Skin of body (tissue), 2 donors: ENCODE results near the gene VEGFA. TPM values are rescaled to one million over a fixed set of nuclear protein-coding genes. Genes with fewer than 3 reads are reported as not detected.

Experiments
- DNase-seq: peaks from one replicate; lab custom pipeline; 2025; lab: John Stamatoyannopoulos, UW
- total RNA-seq: library from RNA; depleted of rRNA; stranded (reverse); fragments of >200 nt; gene quantifications from one replicate; pipeline ENCODE4 v1.2.3, GENCODE V29; 2014

Gene VEGFA
- total RNA-seq, 1 donor from 2014 or later, result 141 TPM

DNA sequence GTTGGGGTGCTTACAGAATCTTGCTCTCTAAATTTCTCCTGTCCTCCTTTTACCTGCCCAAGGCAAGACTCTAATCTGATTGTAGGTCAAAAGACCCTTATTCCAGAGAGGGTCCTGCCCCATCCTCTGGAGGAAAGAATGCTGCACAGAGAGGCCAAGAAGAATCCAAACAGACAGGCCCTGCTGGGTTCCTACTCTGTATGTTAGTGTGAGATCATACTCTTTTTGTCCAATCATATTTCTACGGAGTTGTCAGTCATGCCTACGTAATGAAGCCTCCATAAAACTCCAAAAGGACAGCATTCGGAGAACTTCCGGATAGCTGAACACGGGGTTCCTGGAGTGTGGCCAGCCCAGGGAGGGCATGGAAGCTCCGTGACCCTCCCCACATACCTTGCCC lies 50.5 kb downstream of the VEGFA start:
- DNase-seq, result no peak

DNA sequence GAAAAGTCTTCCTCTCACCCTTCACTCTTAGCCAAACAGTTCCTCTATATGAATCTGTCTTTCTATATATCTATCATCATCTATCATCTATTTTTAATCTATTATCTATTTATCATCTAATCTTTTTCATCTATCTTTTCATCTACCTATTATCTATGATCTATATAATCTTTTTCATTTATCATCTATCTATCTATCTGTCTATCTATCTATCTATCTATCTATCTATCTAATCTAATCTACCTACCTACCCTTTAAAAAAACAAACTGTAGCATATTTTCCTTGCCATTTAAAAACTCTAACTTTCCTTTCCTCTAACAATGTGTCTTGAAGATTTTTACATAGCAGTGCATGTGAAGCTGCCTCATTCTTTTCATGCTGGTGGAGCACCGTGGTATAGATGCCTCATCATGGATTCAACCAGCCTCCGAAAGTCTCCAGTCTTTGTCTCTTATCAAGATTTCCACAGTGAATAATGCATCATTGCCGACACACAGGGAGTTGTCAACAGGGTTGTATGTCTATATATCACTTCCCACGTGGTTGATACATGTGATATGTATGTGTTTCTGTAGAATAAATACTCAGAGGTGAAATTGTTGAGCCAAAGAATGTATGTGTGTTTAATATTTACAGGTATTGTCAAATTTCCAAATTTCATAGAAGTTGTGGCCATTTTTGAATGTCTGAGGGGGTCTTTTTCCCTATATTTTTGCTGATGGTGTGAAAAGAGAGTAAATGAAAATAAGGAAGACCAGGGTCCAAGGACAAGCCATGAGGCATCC lies 51.3 kb downstream of the VEGFA start:
- DNase-seq, result no peak

DNA sequence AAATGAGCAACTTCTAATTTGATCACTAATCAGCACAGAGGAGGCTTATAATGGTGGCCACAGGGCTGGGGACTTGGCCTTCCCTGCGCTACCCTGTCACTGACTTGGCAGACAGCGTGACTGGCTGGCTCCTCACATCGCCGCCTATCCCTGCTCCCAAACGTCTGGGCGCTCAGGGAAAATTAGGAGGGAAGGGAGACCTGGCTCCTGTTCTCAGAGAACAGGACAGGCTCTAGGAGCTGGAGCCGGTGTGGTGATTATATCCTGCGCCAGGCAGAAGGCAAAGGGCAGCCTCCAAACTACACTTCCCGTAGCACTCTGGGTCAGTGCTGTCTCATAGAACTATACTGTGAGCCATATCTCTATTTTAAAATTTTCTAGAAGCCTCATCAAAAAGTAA lies 53.4 kb downstream of the VEGFA start:
- no peak for DNase-seq

DNA sequence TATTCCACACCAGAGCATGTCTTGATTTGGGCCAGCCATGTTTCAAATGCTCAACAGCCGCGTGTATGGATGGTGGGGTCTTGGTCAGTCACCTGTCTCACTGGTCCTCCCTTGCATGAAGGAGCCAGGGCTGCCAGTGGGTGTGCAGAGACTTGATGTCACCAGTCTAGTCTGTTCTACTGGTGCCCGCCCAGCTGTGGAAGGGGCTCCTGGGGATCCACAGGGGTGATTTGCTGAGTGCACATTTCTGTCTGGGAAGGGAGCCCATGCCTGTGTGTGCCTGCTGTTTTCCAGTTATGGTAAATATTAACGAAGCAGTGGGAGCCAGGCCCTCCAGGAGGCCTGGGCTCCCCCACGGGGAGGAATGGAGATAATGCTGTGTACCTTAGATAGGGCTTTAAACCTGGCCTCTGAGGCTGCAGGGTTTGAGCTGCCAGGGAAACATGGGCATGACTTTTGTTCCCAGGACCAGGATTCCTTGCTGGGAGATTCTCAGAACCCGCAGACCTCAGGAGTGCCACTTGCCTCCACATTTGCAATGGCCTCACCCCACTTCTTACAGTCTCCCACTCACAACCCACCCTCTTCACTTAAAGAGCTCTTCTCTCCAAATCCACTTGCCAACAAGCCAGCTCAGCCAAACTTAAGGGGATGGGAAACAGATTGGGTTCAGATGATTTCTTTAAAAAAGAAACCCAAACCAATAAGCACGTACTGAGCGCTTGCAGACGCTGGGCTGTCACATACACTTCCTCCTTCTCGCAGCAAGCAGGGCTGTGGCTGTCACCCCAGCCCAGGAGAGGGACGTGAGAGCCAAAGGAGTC lies 54.1 kb downstream of the VEGFA start:
- peak; percentile 32 for DNase-seq

DNA sequence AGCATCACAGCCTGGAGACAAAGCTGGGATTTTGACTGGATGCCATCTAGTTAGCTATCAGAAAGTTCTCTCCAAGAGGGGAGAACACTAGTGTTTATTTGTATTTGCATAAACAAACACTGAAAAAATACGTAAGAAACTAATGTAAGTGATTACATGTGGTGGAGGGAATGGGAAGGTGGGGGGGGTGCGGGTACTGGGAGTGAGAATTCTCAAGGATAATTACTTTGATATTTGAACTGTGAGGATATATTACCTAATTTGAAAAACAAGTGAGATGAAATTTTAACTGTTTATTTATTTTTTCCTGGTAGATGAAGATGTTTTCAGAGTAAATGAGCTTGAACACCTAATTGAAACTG lies 54.7 kb downstream of the VEGFA start:
- DNase-seq, result no peak

DNA sequence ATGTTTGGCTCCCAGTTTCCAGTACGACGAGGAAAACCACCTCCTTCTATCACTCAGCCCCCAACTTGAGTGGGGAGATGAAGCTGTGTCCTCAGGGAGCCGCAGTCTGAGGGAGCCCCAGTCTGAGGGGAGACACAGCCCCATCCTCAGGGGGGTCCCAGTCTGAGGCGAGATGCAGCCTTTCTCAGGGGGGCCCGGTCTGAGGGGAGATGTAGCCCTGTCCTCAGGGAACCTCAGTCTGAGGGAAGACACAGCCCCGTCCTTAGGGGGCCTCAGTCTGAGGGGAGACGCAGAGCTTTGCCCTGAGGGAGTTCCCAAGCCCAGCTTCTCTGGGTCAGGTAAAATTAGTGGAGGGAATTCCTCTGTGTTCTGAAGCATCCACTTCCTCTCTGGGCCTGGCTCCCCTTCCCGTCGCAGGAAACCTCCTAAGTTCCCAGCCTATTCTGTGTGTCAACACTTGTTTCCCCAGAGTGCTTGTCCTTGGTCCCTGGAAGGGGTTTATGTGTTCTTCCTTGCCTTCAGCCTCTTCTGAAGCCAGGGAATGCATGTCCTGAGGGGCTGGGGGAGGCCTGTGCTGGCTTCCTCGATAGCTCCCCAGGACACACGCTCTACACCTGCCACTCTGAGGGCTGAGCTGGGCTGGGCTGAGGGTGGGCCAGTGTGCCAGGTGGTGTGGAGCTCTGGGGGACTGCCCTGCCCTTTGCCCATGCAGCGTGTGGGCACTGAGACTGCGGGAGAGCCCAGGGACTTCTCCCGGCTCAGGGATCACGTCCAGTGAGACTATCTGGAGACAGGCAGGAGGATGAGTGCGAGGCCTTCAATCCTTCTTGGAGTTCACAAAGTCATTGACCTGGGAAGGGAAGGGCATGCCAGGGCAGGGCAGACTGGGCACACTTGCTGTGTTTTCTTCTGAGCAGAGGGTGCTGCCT lies 55.4 kb downstream of the VEGFA start:
- no peak for DNase-seq

DNA sequence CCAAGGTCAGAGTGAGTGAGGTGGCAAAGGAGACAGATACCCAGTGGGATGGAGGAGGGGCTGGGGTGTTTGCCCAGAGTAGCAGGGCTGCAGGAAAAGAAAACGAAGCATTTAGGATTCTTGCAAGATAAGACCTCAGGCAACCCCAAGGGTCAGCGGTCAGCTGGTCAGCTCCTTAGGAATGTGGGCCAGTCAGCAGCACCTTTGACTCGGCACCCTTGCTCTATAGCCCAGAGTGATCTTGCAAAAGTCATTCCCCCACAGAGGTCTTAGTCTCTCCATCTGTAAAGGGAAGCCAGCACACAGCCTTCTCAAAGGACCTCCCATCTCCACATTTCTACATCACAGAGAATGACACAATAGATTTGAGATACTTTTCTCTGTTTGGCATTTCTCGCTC lies 56.7 kb downstream of the VEGFA start:
- no peak for DNase-seq

DNA sequence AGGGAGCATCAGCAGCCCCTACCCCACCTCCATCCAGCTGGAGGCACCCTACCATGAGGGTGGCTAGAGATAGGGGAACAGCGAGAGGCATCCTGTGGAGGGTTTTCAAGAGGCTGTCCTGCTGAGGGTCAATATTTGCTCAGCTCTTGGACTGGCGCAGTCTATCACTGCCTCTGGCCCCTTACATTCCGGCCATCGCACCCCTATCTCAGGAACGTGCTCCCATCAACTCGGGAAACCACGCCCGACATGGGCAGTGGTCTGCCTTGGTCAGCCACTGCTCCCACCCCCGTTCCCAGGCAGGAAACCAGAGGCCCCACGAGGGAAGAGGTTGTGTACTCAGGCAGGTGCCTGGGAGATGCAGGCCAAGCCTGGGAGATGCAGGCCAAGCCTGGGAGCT lies 57.9 kb downstream of the VEGFA start:
- DNase-seq, result no peak

DNA sequence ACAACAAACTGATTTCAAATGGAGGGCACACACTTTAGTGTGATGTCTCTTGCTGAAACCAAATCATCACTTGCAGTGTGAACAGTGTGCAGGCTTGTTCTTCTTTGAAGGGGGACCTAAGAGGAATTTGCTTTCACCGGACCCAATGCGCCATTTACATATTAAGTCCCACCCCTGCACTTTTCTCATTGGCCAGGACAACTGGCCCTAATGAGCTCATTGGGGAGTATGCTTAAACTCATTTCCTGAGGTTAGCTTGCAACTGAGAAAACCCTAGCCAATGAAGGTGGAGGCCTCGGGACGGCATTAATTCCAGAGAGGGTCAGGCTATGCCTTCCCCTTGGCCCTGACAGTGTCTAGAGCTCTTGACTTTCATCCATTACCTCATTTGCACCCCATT lies 58.7 kb downstream of the VEGFA start:
- no peak for DNase-seq

DNA sequence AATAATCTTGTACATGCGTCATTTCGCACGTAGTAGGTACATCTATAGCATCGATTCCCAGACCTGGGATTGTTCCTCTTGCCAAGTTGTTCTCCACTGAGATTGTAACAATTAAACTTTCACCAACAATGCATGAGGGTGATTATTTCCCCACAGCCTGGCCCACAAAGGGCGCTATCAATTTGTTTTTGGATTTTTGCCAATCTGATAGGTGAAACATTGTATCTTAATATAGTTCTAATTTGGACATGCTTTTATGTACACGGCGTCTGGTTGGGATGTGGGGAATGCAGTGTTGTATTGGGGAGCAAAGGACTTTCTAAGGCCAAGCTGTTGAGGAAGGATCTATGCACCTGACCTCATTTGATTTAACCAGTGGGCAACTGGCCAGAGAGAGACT lies 59.5 kb downstream of the VEGFA start:
- DNase-seq, result no peak

DNA sequence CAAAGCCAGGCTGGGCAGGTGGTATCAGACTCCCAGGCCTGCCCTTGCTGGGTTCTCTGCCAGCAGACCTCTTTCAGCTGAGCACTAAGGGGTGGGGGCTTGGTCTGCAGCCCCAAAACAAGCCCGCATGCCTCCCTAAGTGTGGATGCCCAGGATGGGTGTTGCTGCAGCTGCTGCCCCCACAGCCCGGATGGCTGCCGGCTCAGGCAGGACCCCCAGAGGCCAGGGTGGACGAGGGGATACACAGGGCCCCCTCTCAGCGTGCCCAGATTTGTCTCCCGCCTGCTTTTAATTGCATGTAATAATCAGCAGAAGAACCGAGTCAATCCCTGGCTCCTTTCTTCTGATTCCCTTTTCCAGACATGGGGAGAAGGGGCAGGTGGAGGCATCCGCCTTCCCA lies 60.8 kb downstream of the VEGFA start:
- DNase-seq, result no peak

DNA sequence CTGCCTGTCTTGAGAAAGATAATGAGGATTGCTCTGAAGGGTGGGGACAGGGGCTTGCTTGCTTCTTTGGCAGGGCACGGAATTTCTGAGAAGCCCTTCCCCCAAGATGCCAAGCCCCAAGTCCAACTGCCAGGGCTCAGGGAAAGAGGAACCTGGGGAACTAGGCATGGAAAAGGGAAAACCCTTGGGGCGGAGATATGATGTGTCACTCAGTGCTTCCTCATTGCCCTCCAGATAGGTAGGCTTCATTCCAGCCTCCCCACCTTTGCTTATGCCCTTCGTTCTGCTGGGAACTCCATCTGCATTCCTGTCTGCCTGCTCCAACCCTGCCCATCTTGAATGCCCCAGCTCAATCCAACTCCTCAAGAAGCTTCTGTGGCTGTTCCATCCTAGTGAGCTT lies 61.2 kb downstream of the VEGFA start:
- DNase-seq, result no peak

DNA sequence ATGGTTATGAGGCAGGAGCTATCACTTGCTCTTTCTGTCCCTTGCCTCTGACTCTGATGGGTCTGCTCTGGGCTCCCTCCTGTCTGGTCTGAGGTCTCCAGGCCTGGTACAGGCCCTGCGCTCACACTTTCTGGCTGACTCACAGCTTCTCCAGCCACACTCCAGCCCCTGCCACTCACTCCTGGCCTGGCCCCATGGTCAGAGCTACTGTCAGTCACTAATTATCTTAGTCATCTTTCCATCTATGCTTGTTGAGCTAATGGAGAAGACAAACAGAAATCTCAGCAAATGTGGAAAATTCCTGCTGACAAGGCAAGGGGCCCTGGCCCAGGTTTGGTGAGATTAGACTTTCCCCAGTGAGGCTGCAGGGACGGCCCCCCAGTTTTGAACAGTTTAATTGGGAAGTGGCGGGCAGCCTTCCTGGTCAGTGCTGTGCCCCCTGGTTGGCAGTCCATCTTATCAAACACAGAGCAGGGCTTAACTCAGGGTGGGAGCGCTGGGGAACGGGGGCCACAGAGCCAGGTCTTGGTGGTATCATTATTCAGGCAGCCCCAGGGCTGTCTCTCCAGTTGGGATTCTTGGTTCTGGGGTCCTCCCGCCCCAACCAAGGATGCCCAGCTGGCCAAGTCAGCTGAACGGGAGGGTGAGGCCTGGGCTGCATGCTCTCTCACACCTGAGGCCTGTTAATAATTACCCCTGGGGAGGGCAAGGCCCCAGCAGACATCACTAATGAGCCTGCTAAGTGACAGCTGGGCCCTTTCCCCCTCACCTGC lies 63.4 kb downstream of the VEGFA start:
- DNase-seq, result no peak

DNA sequence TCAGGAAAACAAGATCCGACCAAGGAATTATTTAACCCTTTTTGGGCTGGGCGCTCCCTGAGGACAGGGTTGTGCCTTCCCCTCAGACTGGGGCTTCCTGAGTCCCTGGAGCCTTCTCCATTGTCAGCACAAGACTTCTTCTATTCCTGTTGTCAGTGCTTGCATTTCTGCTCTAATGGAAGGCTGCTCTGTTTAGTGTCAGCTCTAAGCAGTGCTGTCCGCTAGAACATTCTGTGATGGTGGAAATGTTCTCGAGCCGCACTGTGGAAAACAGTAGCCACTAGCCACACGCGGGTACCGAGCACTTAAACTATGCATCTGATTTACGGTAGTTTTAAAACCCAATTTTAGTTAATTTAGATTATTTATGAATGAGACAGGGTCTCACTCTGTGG lies 64.0 kb downstream of the VEGFA start:
- no peak for DNase-seq

DNA sequence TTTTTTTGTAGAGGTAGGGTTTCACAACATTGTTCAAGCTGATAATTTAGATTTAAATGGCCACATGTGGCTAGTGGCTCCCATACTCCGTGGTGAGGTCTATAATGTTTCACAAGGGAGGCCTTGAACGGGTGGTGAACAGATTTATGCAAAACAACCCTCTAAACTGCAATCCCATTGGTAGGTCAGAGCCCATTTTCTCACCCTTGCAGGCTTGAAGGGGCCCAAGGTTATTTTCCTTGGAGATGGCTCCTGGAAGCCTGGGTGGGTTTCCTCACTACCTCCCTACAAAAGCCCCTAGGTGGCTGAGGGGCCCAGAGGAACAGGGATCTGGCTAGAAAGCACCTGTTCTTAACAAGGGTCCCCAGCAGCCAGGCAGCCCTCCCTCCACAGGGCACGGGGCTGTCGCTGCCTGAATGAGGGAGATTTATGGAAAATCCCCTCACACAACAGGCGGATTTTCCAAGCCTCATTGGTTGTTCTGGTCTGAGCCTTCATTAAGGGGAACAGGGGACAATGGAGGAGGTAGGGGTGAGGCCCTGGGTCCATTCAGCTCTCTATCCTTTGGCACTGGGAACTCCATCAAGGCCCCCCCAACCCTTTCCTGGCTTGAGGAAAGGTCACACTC lies 64.6 kb downstream of the VEGFA start:
- no peak for DNase-seq

DNA sequence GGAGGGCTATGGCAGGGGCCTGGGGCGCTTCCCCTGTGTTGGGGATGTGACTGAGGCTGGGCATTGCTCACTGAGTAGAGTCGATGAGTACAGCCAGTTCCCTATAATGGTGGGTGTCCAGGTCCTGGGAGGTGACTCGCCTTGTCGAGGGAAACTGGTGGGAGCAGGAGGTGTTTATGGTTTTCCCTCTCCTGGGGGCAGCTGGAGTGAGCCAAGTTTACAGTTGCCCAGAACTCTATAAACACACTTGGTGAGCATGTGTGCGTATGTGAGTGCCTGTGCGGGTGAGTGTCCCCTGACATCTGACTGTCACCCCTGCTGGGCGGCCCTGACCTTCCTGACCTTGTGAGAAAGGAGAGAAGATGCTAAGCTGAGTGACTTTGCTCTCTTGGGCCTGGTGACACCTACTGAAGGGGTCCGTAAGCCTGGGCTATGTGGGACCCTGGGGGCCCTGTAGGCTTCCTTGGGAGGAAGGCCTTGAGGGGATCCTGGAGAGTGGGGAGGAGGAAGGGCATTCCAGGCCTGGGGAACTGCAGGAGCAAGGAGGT lies 65.9 kb downstream of the VEGFA start:
- DNase-seq, result no peak
